OCI-M1 (cell line): Measurements from ENCODE around the gene NACC1.

Experiments
- DNase-seq: peaks from one replicate; lab custom pipeline; 2025; lab: John Stamatoyannopoulos, UW

NACC1 gene

GRCh38 chr19:13087795-13088537, 30.1 kb upstream of the NACC1 start:
- DNase-seq: no peak

- DNase-seq: no peak
These were observed 28.8 kb upstream of the NACC1 start for GRCh38 chr19:13089139-13089856.

GRCh38 chr19:13089857-13090507, 28.1 kb upstream of the NACC1 start:
- DNase-seq: no peak

GRCh38 chr19:13090511-13091231, 27.4 kb upstream of the NACC1 start:
- no peak for DNase-seq

- no peak for DNase-seq
These were observed 26.5 kb upstream of the NACC1 start for GRCh38 chr19:13091400-13092157.

GRCh38 chr19:13092158-13092543, 25.9 kb upstream of the NACC1 start:
- no peak for DNase-seq

- DNase-seq: peak; percentile 19
These were observed 25.3 kb upstream of the NACC1 start for GRCh38 chr19:13092606-13093235.

- peak; percentile 91 for DNase-seq
These were observed 24.5 kb upstream of the NACC1 start for GRCh38 chr19:13093407-13094105.

GRCh38 chr19:13094106-13094504, 24.0 kb upstream of the NACC1 start:
- no peak for DNase-seq

GRCh38 chr19:13094771-13095392, 23.2 kb upstream of the NACC1 start:
- no peak for DNase-seq

GRCh38 chr19:13095393-13095784, 22.7 kb upstream of the NACC1 start:
- DNase-seq: no peak

- DNase-seq: peak; percentile 81
These were observed 21.8 kb upstream of the NACC1 start for GRCh38 chr19:13095934-13096927.

GRCh38 chr19:13097033-13097462, 21.0 kb upstream of the NACC1 start:
- DNase-seq: peak; percentile 62

- peak; percentile 93 for DNase-seq
These were observed 20.4 kb upstream of the NACC1 start for GRCh38 chr19:13097463-13098258.

- DNase-seq: peak; percentile 93
These were observed 19.6 kb upstream of the NACC1 start for GRCh38 chr19:13098277-13099072.

GRCh38 chr19:13099073-13099999, 18.7 kb upstream of the NACC1 start:
- DNase-seq: peak; percentile 81
